Activated CD8-positive, alpha-beta T cell treated with anti-CD3 and anti-CD28 coated beads for 36 hours (primary cell): ENCODE results near the gene MAP2. TPM values are rescaled to one million over a fixed set of nuclear protein-coding genes. Genes with fewer than 3 reads are reported as not detected.

Source experiments
- ATAC-seq: fragments of 200-7000 bp; cut with Tn5 transposase; one replicate; pipeline ENCODE4 v1.10.0; 2021; ENCODE audit warnings: mild to moderate bottlenecking, moderate library complexity
- CTCF ChIA-PET: fragments of 350-600 bp; sonication (Branson Sonifier 250); formaldehyde crosslinking; loops from one replicate; lab custom pipeline; 2021; ENCODE audit warnings: antibody characterized with exemption; lab: Charles Lee
- POLR2A ChIA-PET: fragments of 350-600 bp; sonication (Branson Sonifier 250); formaldehyde crosslinking; loops from one replicate; lab custom pipeline; 2021; ENCODE audit warnings: antibody characterized with exemption; lab: Charles Lee
- DNase-seq: peaks from one replicate; pipeline ENCODE4 v3.0.0-alpha.2; 2020
- H3K27ac Mint-ChIP-seq: one replicate; pipeline ENCODE4 v1.8.0; 2021; ENCODE audit warnings: mild to moderate bottlenecking, mixed read lengths
- H3K27me3 Mint-ChIP-seq: one replicate; pipeline ENCODE4 v1.8.0; 2021; ENCODE audit warnings: mixed read lengths
- H3K36me3 Mint-ChIP-seq: one replicate; pipeline ENCODE4 v1.8.0; 2021; ENCODE audit warnings: low read depth, mixed read lengths
- H3K4me1 Mint-ChIP-seq: one replicate; pipeline ENCODE4 v1.8.0; 2021; ENCODE audit warnings: low read depth, mixed read lengths
- H3K4me3 Mint-ChIP-seq: one replicate; pipeline ENCODE4 v1.8.0; 2021; ENCODE audit warnings: mild to moderate bottlenecking, moderate library complexity, mixed read lengths
- H3K9me3 Mint-ChIP-seq: one replicate; pipeline ENCODE4 v1.8.0; 2021; ENCODE audit warnings: mixed read lengths
- intact Hi-C: fragments of 100-400 bp; cut with micrococcal nuclease; formaldehyde crosslinking; loops from one replicate; pipeline ENCODE4 v1.10.0; 2022
- total RNA-seq, 2 experiments: library from RNA; stranded (reverse); gene quantifications; one replicate each; pipeline ENCODE4 v1.2.3, GENCODE V29; 2021
- TF ChIP-seq, protein P1 (sequence below): fragments of 200-600 bp; IDR thresholded peaks from one replicate; pipeline ENCODE4 v1.8.0; 2022; ENCODE audit warnings: antibody characterized with exemption, mild to moderate bottlenecking

The MAP2 gene
- total RNA-seq, 2 experiments from 2014 or later: not detected

DNA sequence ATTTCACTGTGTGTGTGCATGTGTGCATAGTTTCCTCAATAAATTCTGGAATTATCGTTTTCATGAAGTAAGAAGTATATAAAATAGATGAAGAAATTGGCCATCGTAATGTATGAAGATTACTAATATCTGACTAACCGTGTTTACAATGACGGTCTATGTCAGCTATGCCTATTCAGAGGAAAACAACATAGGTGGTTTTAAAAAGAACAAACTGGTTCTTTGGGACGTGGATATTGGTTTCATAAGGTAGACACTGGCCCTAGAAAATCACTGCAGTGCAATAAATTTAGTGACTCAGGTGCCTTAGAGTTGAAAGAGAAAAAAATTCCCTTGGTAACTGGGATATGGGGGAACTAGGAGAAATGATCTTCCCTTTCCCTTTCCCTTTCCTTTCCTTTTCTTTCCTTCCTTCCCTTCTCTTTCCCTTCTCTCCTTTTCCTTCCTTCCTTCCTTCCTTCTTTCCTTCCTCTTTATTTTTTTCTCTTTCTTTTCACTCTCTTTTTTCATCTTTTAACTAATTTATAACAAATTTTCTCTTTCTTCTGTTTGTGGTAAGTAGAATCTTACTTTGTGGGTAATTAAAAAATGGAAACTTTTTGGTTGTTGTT lies 36.4 kb downstream of the MAP2 start:
- Mint-ChIP-seq H3K4me1 (no peaks in the 10 kb centered on the region), H3K9me3 (no peaks in the 10 kb centered on the region), H3K27me3 (no peaks in the 10 kb centered on the region), H3K4me3 (no peak overlapping the region), H3K27ac (no peak overlapping the region), H3K36me3 (no peaks in the 10 kb centered on the region)
- TF ChIP-seq, protein P1, sequence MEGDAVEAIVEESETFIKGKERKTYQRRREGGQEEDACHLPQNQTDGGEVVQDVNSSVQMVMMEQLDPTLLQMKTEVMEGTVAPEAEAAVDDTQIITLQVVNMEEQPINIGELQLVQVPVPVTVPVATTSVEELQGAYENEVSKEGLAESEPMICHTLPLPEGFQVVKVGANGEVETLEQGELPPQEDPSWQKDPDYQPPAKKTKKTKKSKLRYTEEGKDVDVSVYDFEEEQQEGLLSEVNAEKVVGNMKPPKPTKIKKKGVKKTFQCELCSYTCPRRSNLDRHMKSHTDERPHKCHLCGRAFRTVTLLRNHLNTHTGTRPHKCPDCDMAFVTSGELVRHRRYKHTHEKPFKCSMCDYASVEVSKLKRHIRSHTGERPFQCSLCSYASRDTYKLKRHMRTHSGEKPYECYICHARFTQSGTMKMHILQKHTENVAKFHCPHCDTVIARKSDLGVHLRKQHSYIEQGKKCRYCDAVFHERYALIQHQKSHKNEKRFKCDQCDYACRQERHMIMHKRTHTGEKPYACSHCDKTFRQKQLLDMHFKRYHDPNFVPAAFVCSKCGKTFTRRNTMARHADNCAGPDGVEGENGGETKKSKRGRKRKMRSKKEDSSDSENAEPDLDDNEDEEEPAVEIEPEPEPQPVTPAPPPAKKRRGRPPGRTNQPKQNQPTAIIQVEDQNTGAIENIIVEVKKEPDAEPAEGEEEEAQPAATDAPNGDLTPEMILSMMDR: no peak
- ChIA-PET POLR2A (no interaction called here), CTCF (no interaction called here)
- intact Hi-C loops: no loop called here
- ATAC-seq: no peak
- DNase-seq: no peak

GRCh38 chr2:209463226-209463625 lies 39.4 kb downstream of the MAP2 start:
- intact Hi-C loops: no loop called here
- Mint-ChIP-seq H3K36me3 (no peaks in the 10 kb centered on the region), H3K4me1 (no peaks in the 10 kb centered on the region), H3K27ac (no peak overlapping the region), H3K9me3 (no peaks in the 10 kb centered on the region), H3K4me3 (no peak overlapping the region), H3K27me3 (no peaks in the 10 kb centered on the region)
- CTCF ChIA-PET: no interaction called here
- DNase-seq: no peak
- TF ChIP-seq, protein P1: no peak
- ATAC-seq: no peak
- POLR2A ChIA-PET: no interaction called here

DNA sequence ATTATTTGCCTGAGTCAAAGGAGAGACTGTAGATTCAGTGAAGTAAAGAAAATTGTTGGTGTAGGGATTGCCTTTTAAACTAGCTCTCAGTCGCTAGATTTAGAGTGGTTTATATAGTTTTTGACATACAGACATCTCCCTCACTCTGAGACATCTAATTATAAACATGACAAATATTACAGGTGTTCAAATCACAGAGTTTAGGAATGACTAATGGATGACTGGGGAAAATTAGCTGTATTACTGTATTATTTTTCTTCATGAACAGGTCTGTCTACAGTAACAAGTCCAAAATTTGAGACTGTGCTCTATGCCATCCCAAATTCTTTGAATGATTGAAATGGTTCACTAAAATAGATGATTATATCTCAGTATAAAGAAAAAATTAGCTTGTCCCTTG lies 40.0 kb downstream of the MAP2 start:
- Mint-ChIP-seq H3K9me3 (no peaks in the 10 kb centered on the region), H3K4me1 (no peaks in the 10 kb centered on the region), H3K27ac (no peak overlapping the region), H3K36me3 (no peaks in the 10 kb centered on the region), H3K4me3 (no peak overlapping the region), H3K27me3 (no peaks in the 10 kb centered on the region)
- TF ChIP-seq, protein P1: no peak
- ChIA-PET CTCF (no interaction called here), POLR2A (no interaction called here)
- intact Hi-C loops: no loop called here
- ATAC-seq (no peak), DNase-seq (no peak)

GRCh38 chr2:209468846-209469245 lies 45.0 kb downstream of the MAP2 start:
- intact Hi-C loops: no loop called here
- no peaks in the 10 kb centered on the region for H3K27me3 Mint-ChIP-seq
- no peak overlapping the region for H3K27ac Mint-ChIP-seq
- no peaks in the 10 kb centered on the region for H3K36me3 Mint-ChIP-seq
- H3K9me3 Mint-ChIP-seq: no peaks in the 10 kb centered on the region
- TF ChIP-seq, protein P1: no peak
- ATAC-seq (no peak), DNase-seq (no peak)
- H3K4me1 Mint-ChIP-seq: no peaks in the 10 kb centered on the region
- CTCF ChIA-PET: no interaction called here
- POLR2A ChIA-PET: no interaction called here
- no peak overlapping the region for H3K4me3 Mint-ChIP-seq

GRCh38 chr2:209469481-209469880 lies 45.6 kb downstream of the MAP2 start:
- H3K4me1 Mint-ChIP-seq: no peaks in the 10 kb centered on the region
- DNase-seq: no peak
- ATAC-seq: no peak
- intact Hi-C loops: no loop called here
- H3K4me3 Mint-ChIP-seq: no peak overlapping the region
- H3K9me3 Mint-ChIP-seq: no peaks in the 10 kb centered on the region
- H3K27ac Mint-ChIP-seq: no peak overlapping the region
- H3K27me3 Mint-ChIP-seq: no peaks in the 10 kb centered on the region
- POLR2A ChIA-PET: no interaction called here
- TF ChIP-seq, protein P1: no peak
- H3K36me3 Mint-ChIP-seq: no peaks in the 10 kb centered on the region
- CTCF ChIA-PET: no interaction called here
